ENCODE data around the gene ZNF385C. TPM values are rescaled to one million over a fixed set of nuclear protein-coding genes. Genes with fewer than 3 reads are reported as not detected.

The ZNF385C gene
- total RNA-seq, 1 donor from 2014 or later = 2.7 TPM

DNA sequence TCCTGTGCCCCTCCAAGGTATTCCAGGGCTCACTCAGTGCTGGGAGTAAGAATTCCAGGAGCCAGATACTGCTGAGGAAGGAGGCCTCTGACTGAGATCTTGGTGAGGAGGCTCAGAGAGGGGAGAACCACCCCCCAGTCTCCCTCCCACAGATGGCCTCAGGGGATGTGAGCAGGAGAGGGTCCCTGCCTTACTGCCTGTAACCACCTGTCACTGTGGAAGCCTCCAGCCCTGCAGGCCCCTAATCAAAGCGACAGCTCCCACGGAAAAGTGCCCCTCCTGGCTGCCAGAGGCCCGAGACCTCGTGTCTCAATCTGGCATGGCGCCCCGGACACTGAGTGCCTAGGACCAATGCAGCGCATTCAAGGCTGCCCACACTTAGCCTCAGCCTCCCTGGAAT, 40.2 kb downstream of the ZNF385C start:
- no peaks in the 10 kb centered on the region for H3K36me3 Mint-ChIP-seq (ENCODE audit: insufficient read depth)
- no peaks in the 10 kb centered on the region for H3K9me3 Mint-ChIP-seq (ENCODE audit: low read depth)
- H3K27ac Mint-ChIP-seq = no peak overlapping the region
- no peak overlapping the region for H3K4me3 Mint-ChIP-seq (ENCODE audit: low read depth)
- peaks cover 5% of the 10 kb centered on the region for H3K4me1 Mint-ChIP-seq (ENCODE audit: low read depth)
- peaks cover 33% of the 10 kb centered on the region for H3K27me3 Mint-ChIP-seq
- DNase-seq (ENCODE audit: low spot score, unreplicated experiment) = no peak
- TF ChIP-seq, protein P1, sequence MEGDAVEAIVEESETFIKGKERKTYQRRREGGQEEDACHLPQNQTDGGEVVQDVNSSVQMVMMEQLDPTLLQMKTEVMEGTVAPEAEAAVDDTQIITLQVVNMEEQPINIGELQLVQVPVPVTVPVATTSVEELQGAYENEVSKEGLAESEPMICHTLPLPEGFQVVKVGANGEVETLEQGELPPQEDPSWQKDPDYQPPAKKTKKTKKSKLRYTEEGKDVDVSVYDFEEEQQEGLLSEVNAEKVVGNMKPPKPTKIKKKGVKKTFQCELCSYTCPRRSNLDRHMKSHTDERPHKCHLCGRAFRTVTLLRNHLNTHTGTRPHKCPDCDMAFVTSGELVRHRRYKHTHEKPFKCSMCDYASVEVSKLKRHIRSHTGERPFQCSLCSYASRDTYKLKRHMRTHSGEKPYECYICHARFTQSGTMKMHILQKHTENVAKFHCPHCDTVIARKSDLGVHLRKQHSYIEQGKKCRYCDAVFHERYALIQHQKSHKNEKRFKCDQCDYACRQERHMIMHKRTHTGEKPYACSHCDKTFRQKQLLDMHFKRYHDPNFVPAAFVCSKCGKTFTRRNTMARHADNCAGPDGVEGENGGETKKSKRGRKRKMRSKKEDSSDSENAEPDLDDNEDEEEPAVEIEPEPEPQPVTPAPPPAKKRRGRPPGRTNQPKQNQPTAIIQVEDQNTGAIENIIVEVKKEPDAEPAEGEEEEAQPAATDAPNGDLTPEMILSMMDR (IDR thresholded peaks at IDR 0.05; ENCODE audit: unreplicated experiment) = no peak

DNA sequence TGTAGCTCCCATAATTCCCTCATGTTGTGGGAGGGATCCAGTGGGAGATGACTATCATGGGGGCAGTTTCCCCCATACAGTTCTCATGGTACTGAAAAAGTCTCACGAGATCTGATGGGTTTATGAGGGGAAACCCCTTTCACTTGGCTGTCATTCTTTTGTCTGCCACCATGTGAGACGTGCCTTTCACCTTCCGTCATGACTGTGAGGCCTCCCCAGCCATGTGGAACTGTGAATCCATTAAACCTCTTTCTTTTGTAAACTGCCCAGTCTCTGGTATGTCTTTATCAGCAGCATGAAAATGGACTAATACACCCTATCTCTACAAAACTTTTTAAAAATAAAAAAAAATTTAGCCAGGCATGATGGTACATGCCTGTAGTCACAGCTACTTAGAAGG, 41.6 kb downstream of the ZNF385C start:
- peaks cover 5% of the 10 kb centered on the region for H3K4me1 Mint-ChIP-seq (ENCODE audit: low read depth)
- TF ChIP-seq, protein P1 (IDR thresholded peaks at IDR 0.05; ENCODE audit: unreplicated experiment) = no peak

DNA sequence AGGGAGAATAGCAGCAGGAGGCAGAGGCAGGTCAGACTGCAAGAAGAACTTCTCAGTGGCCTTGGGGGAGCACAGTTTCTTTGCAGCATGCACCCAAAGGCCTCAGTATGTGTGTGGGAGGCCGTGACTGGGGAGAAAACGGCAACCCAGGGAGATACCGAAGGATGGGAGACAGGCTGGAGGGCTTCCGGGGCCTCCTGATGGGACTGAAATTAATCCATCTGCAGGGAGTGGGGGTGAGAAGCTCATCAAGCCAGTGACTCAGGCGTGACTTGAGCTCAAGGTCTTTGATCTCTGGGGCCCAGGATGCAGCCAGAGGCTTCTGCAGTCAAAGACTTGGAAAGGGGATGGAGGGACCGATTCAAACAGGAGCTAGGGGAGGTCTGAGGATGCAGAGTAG, 42.8 kb downstream of the ZNF385C start:
- H3K27ac Mint-ChIP-seq = no peak overlapping the region
- H3K9me3 Mint-ChIP-seq (ENCODE audit: low read depth) = no peaks in the 10 kb centered on the region
- peaks cover 47% of the 10 kb centered on the region for H3K27me3 Mint-ChIP-seq
- H3K4me3 Mint-ChIP-seq (ENCODE audit: low read depth) = no peak overlapping the region
- TF ChIP-seq, protein P1 (IDR thresholded peaks at IDR 0.05; ENCODE audit: unreplicated experiment) = no peak
- DNase-seq (ENCODE audit: low spot score, unreplicated experiment) = no peak
- H3K4me1 Mint-ChIP-seq (ENCODE audit: low read depth) = peaks cover 11% of the 10 kb centered on the region
- no peaks in the 10 kb centered on the region for H3K36me3 Mint-ChIP-seq (ENCODE audit: insufficient read depth)

More for the DNA sequence above, 41.6 kb downstream of the ZNF385C start:
- H3K36me3 Mint-ChIP-seq (ENCODE audit: insufficient read depth) = no peaks in the 10 kb centered on the region
- DNase-seq (ENCODE audit: low spot score, unreplicated experiment) = no peak
- no peaks in the 10 kb centered on the region for H3K9me3 Mint-ChIP-seq (ENCODE audit: low read depth)
- H3K27ac Mint-ChIP-seq = no peak overlapping the region
- peaks cover 41% of the 10 kb centered on the region for H3K27me3 Mint-ChIP-seq
- H3K4me3 Mint-ChIP-seq (ENCODE audit: low read depth) = no peak overlapping the region

DNA sequence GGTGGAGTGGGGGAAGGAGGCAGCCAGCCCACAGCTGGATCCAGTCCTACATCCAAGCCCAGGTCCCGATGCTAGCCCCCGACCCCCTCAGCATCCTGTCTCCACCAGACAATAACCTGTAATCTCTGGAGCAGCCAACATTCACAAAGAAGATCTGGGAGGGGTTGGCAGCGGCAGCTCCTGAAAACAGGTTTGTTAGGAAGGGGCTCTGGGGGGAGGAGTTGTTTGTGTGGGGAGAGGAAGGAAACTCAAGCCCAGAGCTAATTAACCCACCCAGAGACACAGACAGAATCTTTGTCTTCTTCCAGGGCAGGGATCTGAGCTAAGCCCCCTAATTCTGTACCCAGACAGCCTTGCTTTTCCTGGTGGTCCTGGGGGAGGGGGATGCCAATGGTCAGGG, 43.2 kb downstream of the ZNF385C start:
- TF ChIP-seq, protein P1 (IDR thresholded peaks at IDR 0.05; ENCODE audit: unreplicated experiment) = no peak

DNA sequence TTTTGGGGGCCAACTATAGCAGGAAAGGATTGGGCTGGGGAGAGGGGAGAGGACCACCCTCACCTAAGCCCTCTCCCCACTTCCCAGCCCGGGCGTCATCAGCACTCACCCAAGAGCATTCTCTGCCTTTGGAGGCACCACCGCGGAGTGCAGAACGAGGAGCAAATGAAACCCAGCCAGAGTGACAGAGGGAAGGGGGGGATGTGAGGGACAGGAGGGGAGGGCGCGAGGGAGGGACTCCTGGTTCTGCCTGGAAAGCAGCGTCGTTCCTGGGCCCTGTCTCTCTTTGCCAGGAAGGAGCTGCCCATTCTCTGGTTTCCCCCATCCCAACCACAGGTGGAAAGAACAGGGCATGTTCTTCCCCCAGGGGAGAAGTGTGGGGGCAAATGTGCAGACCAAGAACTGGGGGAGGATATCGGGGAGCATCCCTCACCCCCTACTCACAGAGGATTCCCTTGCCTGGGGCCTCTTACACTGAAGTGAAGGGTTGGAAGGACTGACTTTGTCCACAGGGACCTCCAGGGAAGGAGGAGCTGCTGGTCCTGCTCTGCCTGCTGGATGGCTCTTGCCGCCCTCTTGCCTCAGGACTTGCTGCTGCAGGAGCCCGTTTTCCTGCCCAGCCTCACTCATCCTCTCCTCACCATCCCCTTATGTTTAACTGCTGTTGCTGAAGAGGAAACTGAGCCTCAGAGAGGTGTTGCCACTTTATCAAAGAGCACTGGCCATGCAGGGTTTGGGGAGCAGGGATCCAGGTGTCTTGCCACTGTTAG, 44.4 kb downstream of the ZNF385C start:
- peak overlapping the region; percentile 14 for H3K4me3 Mint-ChIP-seq (ENCODE audit: low read depth)

More for the DNA sequence above, 43.2 kb downstream of the ZNF385C start:
- Mint-ChIP-seq H3K27ac (no peak overlapping the region), H3K9me3 (ENCODE audit: low read depth) (no peaks in the 10 kb centered on the region), H3K27me3 (peaks cover 47% of the 10 kb centered on the region), H3K4me1 (ENCODE audit: low read depth) (peaks cover 12% of the 10 kb centered on the region), H3K4me3 (ENCODE audit: low read depth) (no peak overlapping the region), H3K36me3 (ENCODE audit: insufficient read depth) (no peaks in the 10 kb centered on the region)
- DNase-seq (ENCODE audit: low spot score, unreplicated experiment) = no peak

More for the DNA sequence above, 44.4 kb downstream of the ZNF385C start:
- peaks cover 47% of the 10 kb centered on the region for H3K27me3 Mint-ChIP-seq
- H3K36me3 Mint-ChIP-seq (ENCODE audit: insufficient read depth) = no peaks in the 10 kb centered on the region
- TF ChIP-seq, protein P1 (IDR thresholded peaks at IDR 0.05; ENCODE audit: unreplicated experiment) = no peak
- DNase-seq (ENCODE audit: low spot score, unreplicated experiment) = no peak
- H3K4me1 Mint-ChIP-seq (ENCODE audit: low read depth) = peaks cover 16% of the 10 kb centered on the region
- H3K9me3 Mint-ChIP-seq (ENCODE audit: low read depth) = no peaks in the 10 kb centered on the region
- H3K27ac Mint-ChIP-seq = no peak overlapping the region
